ENCODE measurements around the gene RARRES1. TPM values are rescaled to one million over a fixed set of nuclear protein-coding genes. Genes with fewer than 3 reads are reported as not detected.

RARRES1 gene
- total and polyA plus RNA-seq, 7 donors = 0.69 to 28.1 (median 2.9) TPM

DNA sequence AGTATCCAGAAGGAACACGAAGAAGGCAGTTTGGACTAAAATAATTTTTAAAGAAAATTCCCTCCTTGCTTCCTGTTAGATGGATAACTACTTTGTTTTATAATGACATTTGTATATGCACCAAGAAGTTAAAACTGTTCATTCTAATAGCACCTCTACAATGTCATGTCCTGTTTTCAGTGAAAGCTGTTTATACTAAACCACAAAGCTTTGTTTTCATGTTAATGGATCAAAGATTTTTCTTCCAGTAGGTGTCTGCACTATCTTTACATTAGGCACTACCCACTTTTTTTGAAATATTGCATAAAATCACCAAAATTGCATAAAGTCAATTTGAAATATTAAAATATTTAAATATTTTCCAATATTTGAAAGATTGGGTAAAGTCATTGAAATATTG is 10.1 kb downstream of the RARRES1 start:
- no peaks in the 10 kb centered on the region for H3K36me3 ChIP-seq (ENCODE audit: insufficient read depth in 1 of 2, low read depth in 1 of 2)
- intact Hi-C loops (cut with DNase I) = no loop called here
- H3K4me3 ChIP-seq = no peak overlapping the region
- no peak for TF ChIP-seq CTCF (IDR thresholded peaks at IDR 0.05)
- no peaks in the 10 kb centered on the region for H3K9me3 ChIP-seq
- ATAC-seq (no peak), DNase-seq (no peak)
- H3K27me3 ChIP-seq (ENCODE audit: insufficient read depth in 3 of 3, low read length in 2 of 3) = no peaks in the 10 kb centered on the region
- H3K4me1 ChIP-seq = peaks cover 8% of the 10 kb centered on the region
- WGBS, 3 donors = 75 to 92% (median 84%) methylated on average over 1 of the region's 1 CpG
- no peak overlapping the region for H3K27ac ChIP-seq

DNA sequence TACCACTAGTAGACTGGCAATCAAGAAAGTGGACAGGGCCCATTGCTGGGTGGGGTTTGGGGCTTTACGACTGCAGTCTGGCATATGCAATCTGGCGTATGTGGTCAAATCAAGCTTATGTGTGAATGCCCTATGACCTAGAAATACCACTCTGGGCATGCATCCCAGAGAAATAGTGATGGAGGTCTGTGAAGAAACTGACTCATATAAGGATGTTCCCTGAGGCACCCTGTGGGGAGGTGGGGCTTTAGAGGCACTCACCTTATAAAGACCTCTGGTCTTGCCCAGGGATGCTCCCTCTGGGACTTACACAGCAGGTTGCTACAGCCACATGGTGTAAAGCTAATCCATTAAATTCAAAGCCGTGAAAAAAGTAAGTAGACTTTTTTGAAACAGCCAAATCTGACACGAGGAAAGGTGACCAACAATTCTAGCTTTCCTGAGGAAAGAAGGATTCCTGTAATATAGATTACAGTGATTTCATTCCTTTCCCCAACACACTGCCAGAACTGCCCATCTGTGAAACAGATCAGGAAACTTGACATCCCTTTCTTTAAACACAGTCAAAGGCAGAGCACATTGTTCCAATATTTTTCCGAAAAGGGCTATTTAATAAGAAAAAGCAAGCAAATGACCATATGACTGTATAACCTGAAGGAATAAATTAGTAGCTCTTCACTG is 13.6 kb downstream of the RARRES1 start:
- ATAC-seq (peak in 2 of 4 donors; percentile 30 to 59), DNase-seq (no peak)
- Histone ChIP-seq H3K4me3 (no peak overlapping the region), H3K4me1 (no peaks in the 10 kb centered on the region), H3K36me3 (ENCODE audit: insufficient read depth in 1 of 2, low read depth in 1 of 2) (peaks cover 0 to 10% of the 10 kb centered on the region in 2 donors), H3K27ac (no peak overlapping the region), H3K27me3 (ENCODE audit: insufficient read depth in 3 of 3, low read length in 2 of 3) (no peaks in the 10 kb centered on the region), H3K9me3 (no peaks in the 10 kb centered on the region)
- WGBS, 3 donors = 62 to 66% (median 64%) methylated on average over 5 of the region's 5 CpGs
- intact Hi-C loops (cut with DNase I) = no loop called here
- TF ChIP-seq CTCF (IDR thresholded peaks at IDR 0.05) = no peak

GRCh38 chr3:158717576-158717975 is 14.7 kb downstream of the RARRES1 start:
- 89 to 100% (median 91%) methylated on average over 2 of the region's 2 CpGs for WGBS, 3 donors
- H3K4me1 ChIP-seq = no peaks in the 10 kb centered on the region
- H3K27me3 ChIP-seq (ENCODE audit: insufficient read depth in 3 of 3, low read length in 2 of 3) = no peaks in the 10 kb centered on the region
- DNase-seq (no peak), ATAC-seq (no peak)
- peaks cover 0 to 18% of the 10 kb centered on the region in 2 donors for H3K36me3 ChIP-seq (ENCODE audit: insufficient read depth in 1 of 2, low read depth in 1 of 2)
- H3K27ac ChIP-seq = no peak overlapping the region
- no peaks in the 10 kb centered on the region for H3K9me3 ChIP-seq
- TF ChIP-seq CTCF (IDR thresholded peaks at IDR 0.05) = no peak
- H3K4me3 ChIP-seq = no peak overlapping the region
- intact Hi-C loops (cut with DNase I) = no loop called here

DNA sequence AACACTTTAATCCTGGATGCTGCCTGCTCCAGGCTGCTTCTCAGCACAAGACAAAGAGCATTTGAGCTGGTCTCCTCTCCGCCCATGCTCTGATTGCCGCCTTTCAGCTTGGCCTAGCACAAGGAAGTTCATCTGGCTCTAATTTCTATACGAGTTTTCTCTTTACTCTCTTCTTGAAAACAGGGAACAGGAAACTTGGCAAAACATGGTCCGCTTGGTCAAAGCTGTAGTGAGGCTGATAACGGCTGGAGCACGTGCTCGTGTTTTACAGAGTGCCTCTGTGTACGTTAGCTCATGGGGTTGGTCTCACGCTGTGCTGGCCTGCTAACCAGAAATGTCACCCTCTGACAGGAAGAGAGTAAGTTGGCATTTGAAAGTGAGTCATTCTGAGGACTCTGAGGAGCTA is 19.2 kb downstream of the RARRES1 start:
- WGBS, 3 donors = 71 to 81% (median 73%) methylated on average over 9 of the region's 9 CpGs
- no peak overlapping the region for H3K4me3 ChIP-seq
- H3K27me3 ChIP-seq (ENCODE audit: insufficient read depth in 3 of 3, low read length in 2 of 3) = no peaks in the 10 kb centered on the region
- no peaks in the 10 kb centered on the region for H3K9me3 ChIP-seq
- peaks cover 13% of the 10 kb centered on the region for H3K4me1 ChIP-seq
- no peak for TF ChIP-seq CTCF (IDR thresholded peaks at IDR 0.05)
- intact Hi-C loops (cut with DNase I) = no loop called here
- no peak overlapping the region for H3K27ac ChIP-seq
- DNase-seq = no peak
- peak in 1 of 4 donors; percentile 35 for ATAC-seq
- peaks cover 0 to 50% of the 10 kb centered on the region in 2 donors for H3K36me3 ChIP-seq (ENCODE audit: insufficient read depth in 1 of 2, low read depth in 1 of 2)

DNA sequence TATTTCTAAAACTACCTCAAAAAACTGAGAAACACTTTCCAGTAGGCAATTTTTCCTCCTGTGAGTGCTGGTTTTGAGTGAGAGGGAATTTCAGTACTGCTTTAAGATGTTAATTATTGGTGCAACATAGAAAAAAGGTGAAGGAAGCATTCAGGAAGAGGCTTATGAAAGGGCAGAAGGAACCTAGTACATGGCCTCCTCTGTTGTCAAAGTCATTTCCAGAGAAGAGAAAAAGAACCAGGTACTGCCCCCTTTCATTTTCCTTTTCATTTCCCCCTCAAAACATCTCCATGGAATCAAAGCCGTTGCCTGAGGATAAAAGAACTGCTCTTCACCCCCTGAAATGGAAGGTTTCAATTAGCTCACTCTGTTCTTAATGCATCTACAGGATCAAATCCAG is 19.8 kb downstream of the RARRES1 start:
- 71 to 81% (median 73%) methylated on average over 1 of the region's 1 CpG for WGBS, 3 donors
- Histone ChIP-seq H3K36me3 (ENCODE audit: insufficient read depth in 1 of 2, low read depth in 1 of 2) (peaks cover 0 to 57% of the 10 kb centered on the region in 2 donors), H3K4me1 (peaks cover 13% of the 10 kb centered on the region), H3K27ac (no peak overlapping the region), H3K27me3 (ENCODE audit: insufficient read depth in 3 of 3, low read length in 2 of 3) (no peaks in the 10 kb centered on the region), H3K9me3 (no peaks in the 10 kb centered on the region), H3K4me3 (no peak overlapping the region)
- intact Hi-C loops (cut with DNase I) = no loop called here
- no peak for TF ChIP-seq CTCF (IDR thresholded peaks at IDR 0.05)
- no peak for ATAC-seq
- no peak for DNase-seq

All from psoas muscle (tissue), 8 donors.